ENCODE data around the gene DHCR24. TPM values are rescaled to one million over a fixed set of nuclear protein-coding genes. Genes with fewer than 3 reads are reported as not detected.

Gene DHCR24
- total RNA-seq, 1 experiment from 2014 or later: 337 TPM

GRCh38 chr1:54885237-54885679 lies 1.7 kb downstream of the DHCR24 start (continued):
- no peak for TF ChIP-seq STAT6 (CRISPR knock-in tag; conservative IDR thresholded peaks at IDR 0.05; ENCODE audit: low read depth)
- TF ChIP-seq ESRRA (CRISPR knock-in tag; IDR thresholded peaks at IDR 0.05; ENCODE audit: borderline replicate concordance): no peak
- TF ChIP-seq ATF6 (CRISPR knock-in tag; IDR thresholded peaks at IDR 0.05): no peak
- no peak for TF ChIP-seq RELA (CRISPR knock-in tag; IDR thresholded peaks at IDR 0.05; ENCODE audit: borderline replicate concordance)
- no peak for TF ChIP-seq USF1 (CRISPR knock-in tag; IDR thresholded peaks at IDR 0.05)
- no peak for TF ChIP-seq ZNF281 (CRISPR knock-in tag; IDR thresholded peaks at IDR 0.05)
- TF ChIP-seq ZMAT4 (CRISPR knock-in tag; IDR thresholded peaks at IDR 0.05): no peak
- no peak for TF ChIP-seq E2F4 (CRISPR knock-in tag; IDR thresholded peaks at IDR 0.05; ENCODE audit: borderline replicate concordance, low read depth)
- no peak for TF ChIP-seq PREB (CRISPR knock-in tag; IDR thresholded peaks at IDR 0.05; ENCODE audit: borderline replicate concordance)

GRCh38 chr1:54884768-54885167 lies 2.2 kb downstream of the DHCR24 start:
- ATAC-seq: no peak
- H3K27me3 Mint-ChIP-seq (ENCODE audit: low read depth): no peaks in the 10 kb centered on the region
- H3K4me1 Mint-ChIP-seq: peaks cover 47% of the 10 kb centered on the region
- CTCF ChIA-PET: interaction anchor here (1.3 to 5.1 kb wide), 5 partner anchors 13 to 137 kb away, joined by 4 to 43 read pairs (median 7); no protein-coding TSS in a partner anchor
- H3K9me3 Mint-ChIP-seq: no peaks in the 10 kb centered on the region
- DNase-seq (ENCODE audit: low spot score): no peak
- peak overlapping the region; percentile 38; the same call in 1 of the 2 replicates for H3K27ac Mint-ChIP-seq
- POLR2A ChIA-PET: no interaction called here
- H3K36me3 Mint-ChIP-seq: peaks cover 42% of the 10 kb centered on the region
- peak overlapping the region; percentile 95 for H3K4me3 Mint-ChIP-seq
- TF ChIP-seq IRF2 (CRISPR knock-in tag; IDR thresholded peaks at IDR 0.05; ENCODE audit: borderline replicate concordance, low read depth) (no peak), CREB1 (CRISPR knock-in tag; IDR thresholded peaks at IDR 0.05) (no peak), MXD4 (CRISPR knock-in tag; IDR thresholded peaks at IDR 0.05; ENCODE audit: borderline replicate concordance) (no peak), MAX (CRISPR knock-in tag; IDR thresholded peaks at IDR 0.05) (no peak), GTF2I (CRISPR knock-in tag; conservative IDR thresholded peaks at IDR 0.05) (no peak), E2F1 (CRISPR knock-in tag; IDR thresholded peaks at IDR 0.05) (no peak), TEAD1 (CRISPR knock-in tag; IDR thresholded peaks at IDR 0.05) (no peak), FOXP4 (CRISPR knock-in tag; IDR thresholded peaks at IDR 0.05) (no peak), FOXP1 (CRISPR knock-in tag; IDR thresholded peaks at IDR 0.05; ENCODE audit: borderline replicate concordance) (no peak)
